Left kidney (tissue), 8 donors: ENCODE results near the gene FCRL5. TPM values are rescaled to one million over a fixed set of nuclear protein-coding genes. Genes with fewer than 3 reads are reported as not detected.
"Not testable (repeated sequence)": the region's sequence is repeated elsewhere in the genome, so short reads cannot be mapped to it uniquely, and the experiment has no call there.

Experiments
- DNase-seq: peaks from one replicate; pipeline ENCODE4 v3.0.0-alpha.2; 2013
- long read RNA-seq, 8 donors: transcript quantifications; one replicate each; lab custom pipeline, GENCODE V29; 2026
- polyA plus RNA-seq: library from polyadenylated mRNA; unstranded; fragments of 120-200 nt; gene quantifications from one replicate; pipeline ENCODE4 v1.2.1, GENCODE V29; 2013; ENCODE audit not compliant: insufficient read length

Gene FCRL5
- polyA plus RNA-seq: 0.17 TPM
- long read RNA-seq, donor 1: 0 reads
- long read RNA-seq, donor 2: 0 reads
- long read RNA-seq, donor 3: 0 reads
- long read RNA-seq, donor 4: 0 reads
- long read RNA-seq, donor 5: 0 reads
- long read RNA-seq, donor 6: 0 reads
- long read RNA-seq, donor 7: 0 reads
- long read RNA-seq, donor 8: 0 reads

DNA sequence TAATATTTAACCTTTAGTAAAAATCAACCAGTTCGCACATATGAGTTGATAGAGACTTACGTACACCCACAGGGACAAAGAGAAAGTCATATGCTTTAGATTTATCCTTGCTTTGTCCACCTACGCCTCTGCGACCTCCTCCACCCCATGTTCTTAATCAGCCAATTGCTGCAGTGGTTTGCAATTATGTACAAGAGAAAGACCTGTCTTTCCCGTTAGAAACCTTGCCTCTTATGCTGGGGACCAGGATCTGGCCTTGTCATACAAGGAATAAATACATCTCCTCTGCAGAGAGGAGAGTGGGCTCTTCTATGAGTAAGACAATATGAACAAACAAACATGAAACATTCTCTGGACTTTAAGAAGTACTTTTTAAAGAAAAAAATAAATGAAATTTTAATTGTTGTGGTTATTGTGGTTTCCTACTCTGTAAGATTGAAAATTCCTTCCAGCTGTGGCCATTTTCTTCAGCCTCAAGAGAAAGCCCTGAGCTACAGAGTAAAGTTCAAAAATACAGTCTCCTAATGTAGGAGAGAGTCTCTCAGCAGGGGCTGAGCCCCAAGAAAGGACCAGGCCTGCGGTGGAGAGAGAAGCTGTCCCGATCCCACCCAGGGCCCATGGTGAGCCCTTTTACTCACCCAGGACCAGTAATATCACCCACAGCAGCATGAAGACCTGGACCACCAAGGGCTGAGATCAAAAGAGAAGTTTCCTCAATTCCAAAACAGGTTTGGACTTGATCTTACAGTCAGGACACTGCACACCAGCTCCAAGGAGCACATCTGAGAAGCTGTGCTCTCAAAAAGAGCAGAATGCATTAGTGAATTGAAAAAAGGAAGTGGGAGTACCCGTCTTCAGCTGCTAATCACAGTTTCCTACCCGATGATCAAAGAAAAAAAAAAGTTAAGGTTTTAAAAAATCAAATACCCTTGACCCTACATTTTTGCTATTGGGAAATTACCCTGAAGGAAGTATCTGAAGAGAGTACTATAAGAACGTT, at the start of gene FCRL5:
Gene FCRL5 (minus strand): TSS at position 822 of the 1,000 bp plus-strand sequence. CDS start 153 bp downstream, at position 669.
- no peak for DNase-seq

DNA sequence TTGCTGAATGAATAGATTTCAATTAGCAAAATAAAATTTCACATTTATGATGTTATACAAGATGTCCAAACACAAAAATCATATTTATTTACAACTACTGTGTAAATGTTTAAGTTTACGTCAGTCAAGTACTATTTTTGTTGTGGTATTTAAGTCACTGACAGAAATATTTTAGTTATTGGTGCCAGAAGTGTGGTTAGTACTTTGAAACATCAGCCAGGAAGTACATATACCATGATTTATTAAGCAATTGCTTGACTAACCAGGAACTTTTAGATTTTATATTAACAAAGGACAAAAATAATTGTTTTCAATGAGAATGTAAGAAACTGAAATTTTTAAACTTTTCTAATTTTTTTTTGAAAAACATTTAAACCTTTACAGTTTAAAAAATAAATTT, 47.9 kb upstream of the FCRL5 start:
- no peak for DNase-seq

GRCh38 chr1:157597959-157598667, 45.8 kb upstream of the FCRL5 start, which contains the start of gene FCRL4:
FCRL4 (minus strand) TSS chr1:157598085; CDS start chr1:157597944, 141 bp downstream.
- DNase-seq: no peak

DNA sequence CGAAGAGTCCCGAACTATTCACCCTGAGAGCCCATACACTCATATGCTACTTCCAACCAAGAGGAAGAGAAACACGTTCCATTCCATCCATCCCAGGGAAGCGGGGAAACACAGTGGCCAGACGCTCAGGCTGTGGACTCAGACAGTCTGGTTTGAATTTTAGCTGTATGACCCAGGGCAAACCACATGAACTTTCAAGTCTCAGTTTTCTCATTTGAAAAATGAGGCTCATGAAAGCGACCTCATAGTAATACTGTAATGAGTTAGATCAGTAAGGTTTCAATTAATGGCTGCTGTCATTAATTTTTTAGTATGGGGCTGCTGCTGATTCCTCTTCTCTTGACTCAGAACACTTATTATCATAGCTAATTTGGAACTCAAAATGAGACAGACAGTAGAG, 44.1 kb upstream of the FCRL5 start:
- no peak for DNase-seq

- DNase-seq: no peak
Observed at GRCh38 chr1:157595356-157595755, 43.0 kb upstream of the FCRL5 start.

DNA sequence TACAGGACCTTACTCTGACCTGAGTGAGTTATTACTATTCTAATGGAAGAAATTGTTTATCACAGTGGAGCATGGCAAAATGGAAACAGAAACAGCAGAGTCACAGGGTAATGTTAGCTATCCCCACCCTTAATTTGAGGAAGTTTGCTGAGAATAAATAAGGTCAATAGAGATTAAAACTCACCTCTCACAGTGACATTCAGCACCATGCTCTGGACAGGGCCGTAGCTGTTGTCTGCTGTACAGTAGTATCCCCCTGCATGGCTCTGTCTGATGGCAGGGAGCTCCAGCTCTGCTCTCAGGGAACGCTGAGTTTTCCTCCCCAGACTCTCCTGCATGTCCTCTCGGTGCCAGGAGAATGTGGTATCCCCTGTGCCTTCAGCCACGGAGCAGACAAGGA, 33.7 kb upstream of the FCRL5 start:
- no peak for DNase-seq

- DNase-seq: no peak
Observed at GRCh38 chr1:157584503-157584902, 32.2 kb upstream of the FCRL5 start.

- DNase-seq: no peak
Observed at GRCh38 chr1:157580828-157581210, 28.5 kb upstream of the FCRL5 start.

GRCh38 chr1:157580179-157580827, 28.0 kb upstream of the FCRL5 start:
- DNase-seq: peak; percentile 84

DNA sequence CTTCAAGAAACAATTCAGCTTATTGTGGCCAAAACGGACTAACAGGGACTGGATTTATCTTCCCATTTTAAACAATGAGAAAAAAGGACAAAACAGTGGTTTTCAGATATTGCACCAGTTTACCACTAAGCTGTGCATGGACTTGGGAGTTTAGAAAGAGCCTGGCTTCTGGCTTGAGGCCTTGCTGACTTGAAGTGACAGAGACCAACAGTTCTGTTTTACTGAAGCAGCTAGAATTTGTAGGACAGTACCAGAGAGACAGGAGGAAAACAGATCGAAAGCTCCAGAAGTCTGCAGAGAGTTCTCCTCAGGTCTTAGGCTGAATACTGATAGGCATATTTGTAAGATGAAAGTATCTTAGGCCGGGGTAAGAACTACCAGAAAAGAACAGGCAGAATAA, 25.1 kb upstream of the FCRL5 start:
- no peak for DNase-seq

DNA sequence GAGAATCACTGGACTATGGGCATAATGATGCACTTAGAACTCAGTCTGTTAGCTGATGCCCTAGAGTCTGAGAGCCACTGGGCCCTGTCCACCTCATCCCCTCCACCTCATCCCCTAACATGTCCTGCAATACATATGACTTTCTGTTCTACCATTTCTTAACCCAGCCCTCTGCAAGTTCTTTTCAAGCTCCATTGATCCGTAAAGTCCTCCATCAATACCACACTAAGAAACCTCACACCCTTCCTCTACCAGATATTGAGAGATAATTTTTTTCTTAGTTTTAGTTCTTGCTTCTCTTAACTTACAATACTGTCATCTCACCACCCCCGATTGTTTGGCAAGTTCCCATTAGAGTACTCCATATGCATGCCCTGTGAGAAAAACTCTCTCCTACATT, 23.4 kb upstream of the FCRL5 start:
- no peak for DNase-seq

- no peak for DNase-seq
Observed at GRCh38 chr1:157574836-157575235, 22.5 kb upstream of the FCRL5 start.

DNA sequence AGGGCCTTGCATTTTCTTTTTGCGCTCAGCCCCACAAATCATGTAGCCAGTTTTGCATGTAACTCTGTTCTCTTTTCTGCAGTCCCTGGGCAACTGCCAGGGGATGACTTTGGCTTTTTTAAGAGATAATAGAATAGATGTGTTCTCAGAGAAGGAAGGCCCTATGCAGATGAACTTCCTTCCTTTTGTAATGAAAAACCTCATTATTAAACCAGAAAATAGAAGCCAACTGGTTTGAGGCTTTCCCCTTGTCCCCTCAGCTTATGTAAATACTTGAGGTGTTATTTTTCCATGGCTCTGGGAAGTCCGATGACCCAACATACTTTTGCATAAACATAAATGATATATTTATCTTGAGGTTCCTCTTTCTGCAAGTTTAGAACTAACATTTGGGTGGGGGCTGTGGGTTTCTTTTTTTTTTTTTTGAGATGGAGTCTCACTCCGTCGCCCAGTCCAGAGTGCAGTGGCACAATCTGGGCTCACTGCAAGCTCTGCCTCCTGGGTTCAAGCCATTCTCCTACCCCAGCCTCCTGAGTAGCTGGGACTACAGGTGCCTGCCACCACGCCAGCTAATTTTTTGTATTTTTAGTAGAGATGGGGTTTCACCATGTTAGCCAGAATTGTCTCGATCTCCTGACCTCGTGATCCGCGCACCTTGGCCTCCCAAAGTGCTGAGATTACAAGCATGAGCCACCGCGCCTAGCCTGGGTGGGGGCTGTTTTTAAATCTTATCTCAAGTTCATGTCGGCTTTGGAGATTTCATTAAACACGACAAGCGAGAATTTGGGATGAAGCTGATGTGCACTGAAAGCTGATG, 14.4 kb upstream of the FCRL5 start:
- DNase-seq: no peak

DNA sequence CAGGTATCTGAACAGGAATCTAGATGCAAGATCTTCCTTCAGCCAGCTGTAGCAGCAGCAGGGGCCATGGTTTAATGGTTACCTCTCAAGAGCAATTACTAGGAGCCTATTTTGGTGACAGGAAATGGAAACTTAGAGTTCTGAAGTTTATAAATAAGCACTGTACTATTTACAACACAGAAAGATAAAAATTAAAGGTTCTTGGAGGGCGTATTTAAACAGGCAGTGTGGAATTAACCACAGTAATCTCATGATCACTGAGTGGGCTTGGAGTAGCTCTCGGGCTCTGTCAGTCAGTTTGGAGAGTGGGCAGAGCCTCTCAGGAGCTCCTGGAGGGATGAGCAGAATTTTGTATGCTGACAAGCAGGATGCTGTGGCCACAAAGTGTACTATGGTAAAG, 10.2 kb upstream of the FCRL5 start:
- DNase-seq: no peak

DNA sequence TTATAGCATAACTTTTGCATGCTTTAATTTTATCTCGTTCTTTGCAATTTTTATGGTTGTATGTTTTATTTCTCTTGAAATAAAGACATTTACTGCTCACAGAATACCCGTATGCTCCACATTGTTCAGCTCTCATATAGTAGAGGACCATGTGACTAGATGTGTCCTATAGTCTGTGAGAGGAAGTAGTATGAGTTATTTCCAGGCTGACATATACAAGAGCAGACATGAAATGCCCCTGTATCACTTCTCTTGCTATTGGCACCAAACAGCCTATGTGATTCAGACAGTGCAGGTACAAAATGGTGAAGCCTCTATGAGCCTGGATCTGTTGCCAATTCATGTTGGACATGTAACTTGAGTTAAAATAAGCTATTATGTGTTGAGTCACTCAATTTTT, 5.8 kb upstream of the FCRL5 start:
- DNase-seq: no peak

DNA sequence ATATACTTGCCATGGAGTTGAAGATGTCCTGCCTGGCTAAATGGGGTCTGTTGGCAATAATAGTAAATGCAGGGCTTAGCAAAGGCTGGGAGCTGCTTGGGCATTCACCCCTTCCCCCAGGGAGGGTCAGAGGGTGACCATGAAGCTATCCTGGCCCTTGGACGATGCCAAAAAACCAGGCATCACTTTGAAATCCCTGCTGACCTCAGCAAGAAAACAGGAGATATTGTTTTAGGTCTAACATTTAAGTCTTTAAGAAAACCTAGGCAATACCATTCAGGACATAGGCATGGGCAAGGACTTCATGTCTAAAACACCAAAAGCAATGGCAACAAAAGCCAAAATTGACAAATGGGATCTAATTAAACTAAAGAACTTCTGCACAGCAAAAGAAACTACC, 4.2 kb downstream of the FCRL5 start:
- DNase-seq: not testable (repeated sequence)

- peak; percentile 8 for DNase-seq
Observed at GRCh38 chr1:157542676-157543075, 9.6 kb downstream of the FCRL5 start.

DNA sequence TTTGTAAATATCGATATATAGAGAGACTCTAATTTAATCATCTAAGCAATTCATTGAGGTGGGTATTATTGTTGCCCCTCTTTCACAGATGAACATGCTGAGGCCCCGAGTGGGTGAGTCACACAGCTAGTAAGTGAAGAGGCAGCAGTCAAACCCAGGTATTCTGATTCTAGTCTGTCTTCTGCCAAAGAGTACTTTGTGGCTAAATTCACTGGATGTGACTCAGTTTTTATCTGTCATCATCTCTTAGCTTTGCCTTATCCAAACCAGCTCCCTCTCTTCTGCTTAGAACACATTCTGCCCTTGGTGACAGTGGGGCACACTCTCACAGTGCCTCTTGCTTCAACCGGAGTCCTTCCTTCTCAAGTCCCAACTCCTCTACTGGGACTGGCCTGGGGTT, 11.5 kb downstream of the FCRL5 start:
- no peak for DNase-seq

- DNase-seq: no peak
Observed at GRCh38 chr1:157540160-157540748, 12.1 kb downstream of the FCRL5 start.

DNA sequence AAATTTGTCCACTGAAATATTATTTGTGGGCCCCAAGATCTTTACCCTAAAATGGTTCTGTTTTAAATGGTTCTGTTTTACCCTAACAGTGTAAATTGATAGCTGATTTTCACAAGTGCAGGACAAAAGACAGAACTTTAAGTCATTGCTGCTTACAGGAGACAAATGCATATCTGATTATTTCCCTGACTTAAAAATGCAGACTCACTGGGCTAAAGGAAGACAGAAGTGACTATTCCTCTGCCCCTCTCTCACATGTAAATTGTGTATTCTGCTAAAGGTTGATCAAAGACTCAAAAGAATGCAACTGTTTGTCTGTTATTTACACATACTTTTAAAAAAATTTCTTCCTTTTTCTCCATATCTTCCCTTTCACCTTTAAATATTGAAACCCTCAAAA, 12.7 kb downstream of the FCRL5 start:
- no peak for DNase-seq

- DNase-seq: no peak
Observed at GRCh38 chr1:157532569-157532968, 19.7 kb downstream of the FCRL5 start.
